OCI-LY3 (cell line): ENCODE results near the gene REEP6.

Experiments
- CTCF ChIP-seq: fragments of 200-600, 300-600 bp; sonication (generic); IDR thresholded peaks from 2 replicates; pipeline ENCODE4 v1.5.1; 2014; ENCODE audit warnings: antibody characterized with exemption, low read length, low read depth
- EZH2phosphoT487 ChIP-seq: fragments of 200-600 bp; shearing (Covaris generic); IDR thresholded peaks from 2 replicates; pipeline ENCODE4 v1.6.1; 2018; ENCODE audit warnings: antibody characterized with exemption, mixed run types, low read depth

GRCh38 chr19:1522838-1523237 is 31.9 kb downstream of the REEP6 start:
- TF ChIP-seq CTCF (no peak), EZH2phosphoT487 (no peak)
